ENCODE results near the gene PUSL1. TPM values are rescaled to one million over a fixed set of nuclear protein-coding genes. Genes with fewer than 3 reads are reported as not detected.

The PUSL1 gene
- total RNA-seq, 1 experiment from 2014 or later: 18.9 TPM

GRCh38 chr1:1326075-1326605 lies 17.7 kb downstream of the PUSL1 start:
- intact Hi-C loops (cut with micrococcal nuclease; ENCODE audit: unreplicated experiment): no loop called here
- no peaks in the 10 kb centered on the region for H3K9me3 ChIP-seq (ENCODE audit: insufficient read depth, low read depth)
- ChIA-PET CTCF (no interaction called here), POLR2A (ENCODE audit: unreplicated experiment) (no interaction called here)
- BruUV-seq (replicated peaks): no TSS peak
- peaks cover 22% of the 10 kb centered on the region for H4K20me1 ChIP-seq (ENCODE audit: insufficient read depth)
- no peaks in the 10 kb centered on the region for H3K27me3 ChIP-seq (ENCODE audit: insufficient read depth, low read depth)
- H3K9me2 ChIP-seq (ENCODE audit: insufficient read depth): no peaks in the 10 kb centered on the region
- peak overlapping the region; percentile 96 for H3K4me2 ChIP-seq
- TF ChIP-seq EZH2 (IDR thresholded peaks at IDR 0.05; ENCODE audit: low read depth) (no peak), CTCF (conservative IDR thresholded peaks at IDR 0.05) (no peak)
- peak overlapping the region; percentile 87 for H3K4me3 ChIP-seq
- peaks cover 53% of the 10 kb centered on the region for H3K79me2 ChIP-seq (ENCODE audit: low read depth)
- no peaks in the 10 kb centered on the region for H3K36me3 ChIP-seq (ENCODE audit: low read depth)
- no peak overlapping the region for H3K27ac ChIP-seq
- H3F3A ChIP-seq (ENCODE audit: insufficient read depth, low read depth): peaks cover 41% of the 10 kb centered on the region; the same call in 1 of the 2 replicates
- DNase-seq: no peak
- H3K4me1 ChIP-seq (replicated peaks; ENCODE audit: insufficient read depth): peaks cover 27% of the 10 kb centered on the region
- H2AFZ ChIP-seq: no peak overlapping the region

- no TSS peak for BruUV-seq (replicated peaks)
- H3K27me3 ChIP-seq (ENCODE audit: insufficient read depth, low read depth): no peaks in the 10 kb centered on the region
- peaks cover 12% of the 10 kb centered on the region for H4K20me1 ChIP-seq (ENCODE audit: insufficient read depth)
- no peak overlapping the region for H2AFZ ChIP-seq
- no peaks in the 10 kb centered on the region for H3K36me3 ChIP-seq (ENCODE audit: low read depth)
- no peak overlapping the region for H3K27ac ChIP-seq
- no peaks in the 10 kb centered on the region for H3K9me3 ChIP-seq (ENCODE audit: insufficient read depth, low read depth)
- no peaks in the 10 kb centered on the region for H3K9me2 ChIP-seq (ENCODE audit: insufficient read depth)
- CTCF ChIA-PET: no interaction called here
- DNase-seq: no peak
- H3K4me3 ChIP-seq: no peak overlapping the region
- POLR2A ChIA-PET (ENCODE audit: unreplicated experiment): interaction anchor here (0.6 kb wide), 1 partner anchor 283 kb away, joined by 3 read pairs; no protein-coding TSS in a partner anchor
- H3K4me2 ChIP-seq: no peak overlapping the region
- peaks cover 33% of the 10 kb centered on the region for H3K4me1 ChIP-seq (replicated peaks; ENCODE audit: insufficient read depth)
- intact Hi-C loops (cut with micrococcal nuclease; ENCODE audit: unreplicated experiment): no loop called here
- H3K79me2 ChIP-seq (ENCODE audit: low read depth): peaks cover 42% of the 10 kb centered on the region
- H3F3A ChIP-seq (ENCODE audit: insufficient read depth, low read depth): peaks cover 46% of the 10 kb centered on the region; the same call in 1 of the 2 replicates
- TF ChIP-seq EZH2 (IDR thresholded peaks at IDR 0.05; ENCODE audit: low read depth) (no peak), CTCF (conservative IDR thresholded peaks at IDR 0.05) (no peak)
These were observed 18.9 kb downstream of the PUSL1 start for GRCh38 chr1:1327291-1327690.

DNA sequence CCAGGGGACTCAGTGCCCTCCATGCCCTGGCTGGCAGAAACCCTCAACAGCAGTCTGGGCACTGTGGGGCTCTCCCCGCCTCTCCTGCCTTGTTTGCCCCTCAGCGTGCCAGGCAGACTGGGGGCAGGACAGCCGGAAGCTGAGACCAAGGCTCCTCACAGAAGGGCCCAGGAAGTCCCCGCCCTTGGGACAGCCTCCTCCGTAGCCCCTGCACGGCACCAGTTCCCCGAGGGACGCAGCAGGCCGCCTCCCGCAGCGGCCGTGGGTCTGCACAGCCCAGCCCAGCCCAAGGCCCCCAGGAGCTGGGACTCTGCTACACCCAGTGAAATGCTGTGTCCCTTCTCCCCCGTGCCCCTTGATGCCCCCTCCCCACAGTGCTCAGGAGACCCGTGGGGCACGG lies 19.9 kb downstream of the PUSL1 start:
- ChIA-PET CTCF (no interaction called here), POLR2A (ENCODE audit: unreplicated experiment) (no interaction called here)
- H3K9me3 ChIP-seq (ENCODE audit: insufficient read depth, low read depth): no peaks in the 10 kb centered on the region
- H3K27me3 ChIP-seq (ENCODE audit: insufficient read depth, low read depth): no peaks in the 10 kb centered on the region
- H3K9me2 ChIP-seq (ENCODE audit: insufficient read depth): no peaks in the 10 kb centered on the region
- peaks cover 30% of the 10 kb centered on the region for H3K4me1 ChIP-seq (replicated peaks; ENCODE audit: insufficient read depth)
- H3K79me2 ChIP-seq (ENCODE audit: low read depth): peaks cover 35% of the 10 kb centered on the region
- no peak for DNase-seq
- no peaks in the 10 kb centered on the region for H3K36me3 ChIP-seq (ENCODE audit: low read depth)
- no peak for TF ChIP-seq EZH2 (IDR thresholded peaks at IDR 0.05; ENCODE audit: low read depth)
- TF ChIP-seq CTCF (conservative IDR thresholded peaks at IDR 0.05): no peak
- no peak overlapping the region for H3K27ac ChIP-seq
- H4K20me1 ChIP-seq (ENCODE audit: insufficient read depth): peaks cover 8% of the 10 kb centered on the region
- H3K4me2 ChIP-seq: no peak overlapping the region
- intact Hi-C loops (cut with micrococcal nuclease; ENCODE audit: unreplicated experiment): no loop called here
- H3F3A ChIP-seq (ENCODE audit: insufficient read depth, low read depth): peaks cover 45% of the 10 kb centered on the region; the same call in 1 of the 2 replicates
- H2AFZ ChIP-seq: no peak overlapping the region
- H3K4me3 ChIP-seq: no peak overlapping the region
- no TSS peak for BruUV-seq (replicated peaks)
